PC-3 (cell line): ENCODE results near the gene ANOS1. TPM values are rescaled to one million over a fixed set of nuclear protein-coding genes. Genes with fewer than 3 reads are reported as not detected.

Source experiments
- ATAC-seq: fragments of 200-7000 bp; cut with Tn5 transposase; 2 replicates; pipeline ENCODE4 v1.9.1; 2020; ENCODE audit warnings: mild to moderate bottlenecking, moderate library complexity
- BruUV-seq: library from RNA; stranded (reverse); fragments of 400-500 nt; replicated peaks from 2 replicates; lab custom pipeline; 2021; lab: Mats Ljungman, UMichigan
- CTCF ChIA-PET: fragments of 300-600 bp; sonication (Branson Sonifier 250); formaldehyde crosslinking; loops from one replicate; lab custom pipeline; 2022; ENCODE audit warnings: antibody characterized with exemption; lab: Charles Lee
- POLR2A ChIA-PET: fragments of 300-600 bp; sonication (Branson Sonifier 250); formaldehyde crosslinking; loops from one replicate; lab custom pipeline; 2022; ENCODE audit warnings: antibody characterized with exemption; ENCODE audit not compliant: unreplicated experiment; lab: Charles Lee
- DNase-seq: peaks from one replicate; pipeline ENCODE4 v3.0.0-alpha.2; 2015
- H2AFZ ChIP-seq: fragments of 300-600 bp; sonication (generic); 2 replicates; pipeline ENCODE4 v1.6.0; 2016; ENCODE audit warnings: antibody characterized with exemption, low read length
- H3F3A ChIP-seq: fragments of 300-600 bp; sonication (generic); one replicate; pipeline ENCODE4 v1.6.0; 2017; ENCODE audit warnings: antibody characterized with exemption, low read length, control low read depth, mild to moderate bottlenecking; ENCODE audit not compliant: unreplicated experiment
- H3K27ac ChIP-seq: fragments of 300-600 bp; sonication (generic); 2 replicates; pipeline ENCODE4 v1.5.1; 2016; ENCODE audit warnings: mild to moderate bottlenecking, low read length
- H3K27me3 ChIP-seq: fragments of 300-600 bp; sonication (generic); 2 replicates; pipeline ENCODE4 v1.6.1; 2016; ENCODE audit warnings: low read length, mixed read lengths
- H3K36me3 ChIP-seq: fragments of 300-600 bp; sonication (generic); 2 replicates; pipeline ENCODE4 v1.6.1; 2016; ENCODE audit warnings: low read depth, mixed run types, low read length, mixed read lengths
- H3K4me1 ChIP-seq: fragments of 300-600 bp; sonication (generic); 2 replicates; pipeline ENCODE4 v1.5.1; 2016; ENCODE audit warnings: low read length; ENCODE audit not compliant: insufficient read depth
- H3K4me2 ChIP-seq: fragments of 300-600 bp; sonication (generic); 2 replicates; pipeline ENCODE4 v1.6.0; 2016; ENCODE audit warnings: low read length
- H3K4me3 ChIP-seq: fragments of 300-600 bp; sonication (generic); 2 replicates; pipeline ENCODE4 v1.5.1; 2016; ENCODE audit warnings: mild to moderate bottlenecking, low read length, mixed read lengths
- H3K79me2 ChIP-seq: fragments of 300-600 bp; sonication (generic); 2 replicates; pipeline ENCODE4 v1.6.1; 2017; ENCODE audit warnings: low read length, mixed read lengths
- H3K9ac ChIP-seq: fragments of 300-600 bp; sonication (generic); 2 replicates; pipeline ENCODE4 v1.6.0; 2016; ENCODE audit warnings: mild to moderate bottlenecking, low read length
- H3K9me2 ChIP-seq: fragments of 300-600 bp; sonication (generic); replicated peaks from 2 replicates; pipeline ENCODE4 v1.6.1; 2016; ENCODE audit warnings: mixed run types, low read length, mixed read lengths
- H3K9me3 ChIP-seq: fragments of 300-600 bp; sonication (generic); 2 replicates; pipeline ENCODE4 v1.6.1; 2016; ENCODE audit warnings: low read length, mixed read lengths
- H4K20me1 ChIP-seq: fragments of 300-600 bp; sonication (generic); 2 replicates; pipeline ENCODE4 v1.6.1; 2016; ENCODE audit warnings: low read length, mixed read lengths
- CTCF ChIP-seq: fragments of 300-600 bp; sonication (generic); conservative IDR thresholded peaks from 2 replicates; pipeline ENCODE4 v1.5.1; 2017; ENCODE audit warnings: antibody characterized with exemption, low read depth, mild to moderate bottlenecking, low read length
- EZH2 ChIP-seq: fragments of 300-600 bp; sonication (generic); IDR thresholded peaks from one replicate; pipeline ENCODE4 v1.6.1; 2017; ENCODE audit warnings: antibody characterized with exemption, mild to moderate bottlenecking, low read length; ENCODE audit not compliant: unreplicated experiment
- EZH2phosphoT487 ChIP-seq: fragments of 300-600 bp; sonication (generic); IDR thresholded peaks from 2 replicates; pipeline ENCODE4 v1.6.1; 2018; ENCODE audit warnings: mild to moderate bottlenecking, antibody characterized with exemption, low read length, borderline replicate concordance
- intact Hi-C: fragments of 100-400 bp; cut with micrococcal nuclease; formaldehyde crosslinking; loops from 2 replicates; pipeline ENCODE4 v1.9.0; 2023
- total RNA-seq: library from RNA; depleted of rRNA; stranded (reverse); fragments of >200 nt; gene quantifications from 2 replicates; pipeline ENCODE4 v1.2.3, GENCODE V29; 2014

ANOS1 gene
- total RNA-seq, 1 experiment from 2014 or later: 3.5 TPM

GRCh38 chrX:8720136-8720535, 11.8 kb downstream of the ANOS1 start:
- H3K9me3 ChIP-seq: no peaks in the 10 kb centered on the region
- BruUV-seq: no TSS peak
- no peak overlapping the region for H3K9ac ChIP-seq
- no peak overlapping the region for H3K27ac ChIP-seq
- H2AFZ ChIP-seq: no peak overlapping the region
- H3K27me3 ChIP-seq: no peaks in the 10 kb centered on the region
- ChIA-PET POLR2A (no interaction called here), CTCF (no interaction called here)
- no peak overlapping the region for H3K4me3 ChIP-seq
- ATAC-seq (no peak), DNase-seq (no peak)
- H4K20me1 ChIP-seq: no peaks in the 10 kb centered on the region
- no peaks in the 10 kb centered on the region for H3F3A ChIP-seq
- H3K36me3 ChIP-seq: no peaks in the 10 kb centered on the region
- no peaks in the 10 kb centered on the region for H3K79me2 ChIP-seq
- TF ChIP-seq CTCF (no peak), EZH2 (no peak), EZH2phosphoT487 (no peak)
- H3K4me2 ChIP-seq: no peak overlapping the region
- intact Hi-C loops: no loop called here
- no peaks in the 10 kb centered on the region for H3K9me2 ChIP-seq
- no peaks in the 10 kb centered on the region for H3K4me1 ChIP-seq

DNA sequence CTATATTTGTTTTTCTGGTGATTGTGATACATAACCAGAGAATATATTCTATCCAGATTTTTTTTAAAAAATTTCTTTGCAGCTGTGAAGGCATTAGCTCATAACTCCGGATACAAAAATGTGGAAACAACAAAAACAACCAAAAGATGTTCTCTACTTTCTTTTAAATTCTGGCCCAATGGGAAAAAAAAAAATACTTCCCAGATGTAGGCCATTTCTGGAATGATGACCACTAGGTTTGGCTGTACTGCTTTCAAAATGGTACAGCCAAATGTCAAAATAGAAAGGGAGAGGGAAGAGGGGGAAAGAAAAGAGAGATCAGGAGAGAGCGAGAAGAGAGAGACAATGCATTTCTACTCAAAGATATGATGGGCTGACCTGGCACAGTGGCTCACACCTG, 14.6 kb downstream of the ANOS1 start:
- H4K20me1 ChIP-seq: no peaks in the 10 kb centered on the region
- H3K79me2 ChIP-seq: no peaks in the 10 kb centered on the region
- no peak overlapping the region for H3K4me2 ChIP-seq
- H3K4me3 ChIP-seq: no peak overlapping the region
- CTCF ChIA-PET: no interaction called here
- H3K9me2 ChIP-seq: no peaks in the 10 kb centered on the region
- no peak overlapping the region for H2AFZ ChIP-seq
- POLR2A ChIA-PET: no interaction called here
- BruUV-seq: no TSS peak
- DNase-seq: no peak
- H3K9ac ChIP-seq: no peak overlapping the region
- no peaks in the 10 kb centered on the region for H3F3A ChIP-seq
- no peak for TF ChIP-seq EZH2phosphoT487
- no peak for TF ChIP-seq CTCF
- TF ChIP-seq EZH2: no peak
- H3K36me3 ChIP-seq: no peaks in the 10 kb centered on the region
- intact Hi-C loops: no loop called here
- no peak overlapping the region for H3K27ac ChIP-seq
- no peaks in the 10 kb centered on the region for H3K27me3 ChIP-seq
- ATAC-seq: no peak
- no peaks in the 10 kb centered on the region for H3K4me1 ChIP-seq
- no peaks in the 10 kb centered on the region for H3K9me3 ChIP-seq

GRCh38 chrX:8714164-8714563, 17.8 kb downstream of the ANOS1 start:
- no peaks in the 10 kb centered on the region for H3K9me3 ChIP-seq
- H3K27me3 ChIP-seq: no peaks in the 10 kb centered on the region
- CTCF ChIA-PET: no interaction called here
- no peak overlapping the region for H3K4me2 ChIP-seq
- no peaks in the 10 kb centered on the region for H4K20me1 ChIP-seq
- ATAC-seq (no peak), DNase-seq (no peak)
- no peak overlapping the region for H3K27ac ChIP-seq
- no peak overlapping the region for H2AFZ ChIP-seq
- H3K4me1 ChIP-seq: no peaks in the 10 kb centered on the region
- no peak for TF ChIP-seq EZH2
- TF ChIP-seq CTCF: no peak
- intact Hi-C loops: no loop called here
- H3F3A ChIP-seq: no peaks in the 10 kb centered on the region
- H3K79me2 ChIP-seq: no peaks in the 10 kb centered on the region
- no peaks in the 10 kb centered on the region for H3K36me3 ChIP-seq
- H3K9ac ChIP-seq: no peak overlapping the region
- H3K4me3 ChIP-seq: no peak overlapping the region
- no peaks in the 10 kb centered on the region for H3K9me2 ChIP-seq
- POLR2A ChIA-PET: no interaction called here
- BruUV-seq: no TSS peak
